Mucosa of descending colon (tissue), 3 donors: ENCODE results near the gene MICALL1. TPM values are rescaled to one million over a fixed set of nuclear protein-coding genes. Genes with fewer than 3 reads are reported as not detected.

Experiments used
- ATAC-seq: fragments of 200-7000 bp; cut with Tn5 transposase; one replicate; pipeline ENCODE4 v1.9.1; 2020; ENCODE audit warnings: mild to moderate bottlenecking, moderate library complexity
- DNase-seq, 3 donors: peaks; one replicate each; pipeline ENCODE4 v3.0.0-alpha.2; 2020
- H3K36me3 ChIP-seq: fragments of 200-600 bp; one replicate; pipeline ENCODE4 v1.8.0; 2021; ENCODE audit warnings: low read depth, mild to moderate bottlenecking
- H3K4me1 ChIP-seq: fragments of 200-600 bp; one replicate; pipeline ENCODE4 v1.8.0; 2021; ENCODE audit warnings: low read depth, mild to moderate bottlenecking
- H3K4me3 ChIP-seq: fragments of 200-600 bp; one replicate; pipeline ENCODE4 v1.8.0; 2021; ENCODE audit warnings: mild to moderate bottlenecking
- H3K9me3 ChIP-seq: fragments of 200-600 bp; one replicate; pipeline ENCODE4 v1.8.0; 2021; ENCODE audit warnings: mild to moderate bottlenecking
- intact Hi-C, 2 donors: fragments of 100-400 bp; cut with DNase I in 1 of 2; cut with micrococcal nuclease in 1 of 2; formaldehyde crosslinking; loops; one replicate each; pipeline versions ENCODE4 v1.11.0 to v1.11.1; 2022; cut with DNase I, micrococcal nuclease
- total RNA-seq, 3 donors: library from RNA; stranded (reverse); fragmentation: NEBNext Ultra II Directional in 2 of 3; extraction: Animal tissue kit (Norgen Biotek cat#: 25700) in 2 of 3; gene quantifications; one replicate each; pipeline versions ENCODE4 v1.2.1 to v1.2.4, GENCODE V29; 2021 to 2023
- TF ChIP-seq, protein P1 (sequence below): fragments of 200-600 bp; IDR thresholded peaks from one replicate; pipeline ENCODE4 v1.8.0; 2022; ENCODE audit warnings: antibody characterized with exemption, mild to moderate bottlenecking
- donor health status: DM: no; HTN: no; CAD: no; lungs with moderate emphysema.
- donor health status: DM: no; HTN: no; CAD: no.
- donor health status: DM: no; HTN: yes; CAD: no.

Gene MICALL1
- total RNA-seq, 3 donors from 2014 or later: 26.1 to 100 (median 28.6) TPM

DNA sequence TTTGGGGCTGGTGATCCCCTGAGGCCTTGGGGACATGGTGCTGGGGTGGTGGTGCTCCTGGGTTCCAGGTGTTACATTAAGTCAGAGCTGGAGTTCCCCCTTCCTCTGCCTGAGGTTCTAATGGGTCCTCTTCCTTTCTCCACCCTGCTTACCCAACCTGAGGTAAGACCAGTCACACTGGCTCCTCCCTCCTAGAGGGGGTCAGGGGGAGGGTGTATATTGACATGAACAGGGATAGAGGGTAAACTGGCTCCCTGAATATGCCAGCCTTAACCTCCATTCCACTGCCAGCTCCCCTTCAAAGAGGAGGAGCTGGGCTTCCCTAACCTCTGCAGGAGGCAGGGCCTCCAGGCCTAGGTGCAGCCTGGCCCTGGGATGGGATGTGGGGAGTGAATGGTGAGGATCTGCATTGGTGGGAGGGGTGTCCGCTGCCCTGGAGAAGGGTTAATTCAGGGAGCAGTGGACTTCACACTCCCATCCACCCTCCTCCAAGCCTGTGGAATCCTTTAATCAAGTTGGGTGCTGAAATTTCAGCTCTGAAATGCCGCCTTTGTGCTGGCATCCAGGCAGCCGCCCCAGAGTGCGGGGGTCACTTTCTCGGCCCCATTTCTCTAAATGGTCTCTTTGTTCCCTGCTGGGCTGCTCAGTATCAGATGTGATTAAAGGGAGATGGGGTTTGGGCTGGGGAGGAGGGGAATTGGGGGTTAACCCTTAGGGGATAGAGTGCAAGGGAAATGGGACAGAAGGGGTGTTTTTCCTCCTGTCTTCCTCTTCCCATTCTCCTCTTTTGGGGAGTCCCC is 62.6 kb downstream of the MICALL1 start:
- ATAC-seq (no peak), DNase-seq (no peak)
- intact Hi-C loops: loop anchor here in 1 of 2 donors (5.0 kb wide), 1 partner anchor 151 kb away; no protein-coding TSS in a partner anchor
- TF ChIP-seq, protein P1, sequence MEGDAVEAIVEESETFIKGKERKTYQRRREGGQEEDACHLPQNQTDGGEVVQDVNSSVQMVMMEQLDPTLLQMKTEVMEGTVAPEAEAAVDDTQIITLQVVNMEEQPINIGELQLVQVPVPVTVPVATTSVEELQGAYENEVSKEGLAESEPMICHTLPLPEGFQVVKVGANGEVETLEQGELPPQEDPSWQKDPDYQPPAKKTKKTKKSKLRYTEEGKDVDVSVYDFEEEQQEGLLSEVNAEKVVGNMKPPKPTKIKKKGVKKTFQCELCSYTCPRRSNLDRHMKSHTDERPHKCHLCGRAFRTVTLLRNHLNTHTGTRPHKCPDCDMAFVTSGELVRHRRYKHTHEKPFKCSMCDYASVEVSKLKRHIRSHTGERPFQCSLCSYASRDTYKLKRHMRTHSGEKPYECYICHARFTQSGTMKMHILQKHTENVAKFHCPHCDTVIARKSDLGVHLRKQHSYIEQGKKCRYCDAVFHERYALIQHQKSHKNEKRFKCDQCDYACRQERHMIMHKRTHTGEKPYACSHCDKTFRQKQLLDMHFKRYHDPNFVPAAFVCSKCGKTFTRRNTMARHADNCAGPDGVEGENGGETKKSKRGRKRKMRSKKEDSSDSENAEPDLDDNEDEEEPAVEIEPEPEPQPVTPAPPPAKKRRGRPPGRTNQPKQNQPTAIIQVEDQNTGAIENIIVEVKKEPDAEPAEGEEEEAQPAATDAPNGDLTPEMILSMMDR: no peak
- no peaks in the 10 kb centered on the region for H3K4me1 ChIP-seq
- H3K36me3 ChIP-seq: no peaks in the 10 kb centered on the region
- no peaks in the 10 kb centered on the region for H3K9me3 ChIP-seq
- no peak overlapping the region for H3K4me3 ChIP-seq

GRCh38 chr22:37970864-37971263 is 64.8 kb downstream of the MICALL1 start:
- Histone ChIP-seq H3K36me3 (no peaks in the 10 kb centered on the region), H3K4me1 (no peaks in the 10 kb centered on the region), H3K9me3 (no peaks in the 10 kb centered on the region), H3K4me3 (no peak overlapping the region)
- TF ChIP-seq, protein P1: no peak
- ATAC-seq: no peak
- intact Hi-C loops: no loop called here
- no peak for DNase-seq

- no peak overlapping the region for H3K4me3 ChIP-seq
- no peaks in the 10 kb centered on the region for H3K9me3 ChIP-seq
- H3K36me3 ChIP-seq: no peaks in the 10 kb centered on the region
- intact Hi-C loops: no loop called here
- DNase-seq (no peak), ATAC-seq (no peak)
- no peaks in the 10 kb centered on the region for H3K4me1 ChIP-seq
- TF ChIP-seq, protein P1: no peak
These were observed 65.7 kb downstream of the MICALL1 start for GRCh38 chr22:37971475-37972434.

- ATAC-seq: no peak
- no peak for DNase-seq
- TF ChIP-seq, protein P1: no peak
- H3K36me3 ChIP-seq: no peaks in the 10 kb centered on the region
- H3K4me3 ChIP-seq: no peak overlapping the region
- no peaks in the 10 kb centered on the region for H3K9me3 ChIP-seq
- intact Hi-C loops: no loop called here
- H3K4me1 ChIP-seq: no peaks in the 10 kb centered on the region
These were observed 66.4 kb downstream of the MICALL1 start for GRCh38 chr22:37972527-37972926.

- TF ChIP-seq, protein P1: no peak
- no peaks in the 10 kb centered on the region for H3K4me1 ChIP-seq
- H3K4me3 ChIP-seq: no peak overlapping the region
- H3K9me3 ChIP-seq: no peaks in the 10 kb centered on the region
- intact Hi-C loops: no loop called here
- ATAC-seq: no peak
- no peaks in the 10 kb centered on the region for H3K36me3 ChIP-seq
- DNase-seq: no peak
These were observed 67.4 kb downstream of the MICALL1 start for GRCh38 chr22:37973271-37974170.
